Measurements from ENCODE around the gene B4GAT1.

B4GAT1 gene

DNA sequence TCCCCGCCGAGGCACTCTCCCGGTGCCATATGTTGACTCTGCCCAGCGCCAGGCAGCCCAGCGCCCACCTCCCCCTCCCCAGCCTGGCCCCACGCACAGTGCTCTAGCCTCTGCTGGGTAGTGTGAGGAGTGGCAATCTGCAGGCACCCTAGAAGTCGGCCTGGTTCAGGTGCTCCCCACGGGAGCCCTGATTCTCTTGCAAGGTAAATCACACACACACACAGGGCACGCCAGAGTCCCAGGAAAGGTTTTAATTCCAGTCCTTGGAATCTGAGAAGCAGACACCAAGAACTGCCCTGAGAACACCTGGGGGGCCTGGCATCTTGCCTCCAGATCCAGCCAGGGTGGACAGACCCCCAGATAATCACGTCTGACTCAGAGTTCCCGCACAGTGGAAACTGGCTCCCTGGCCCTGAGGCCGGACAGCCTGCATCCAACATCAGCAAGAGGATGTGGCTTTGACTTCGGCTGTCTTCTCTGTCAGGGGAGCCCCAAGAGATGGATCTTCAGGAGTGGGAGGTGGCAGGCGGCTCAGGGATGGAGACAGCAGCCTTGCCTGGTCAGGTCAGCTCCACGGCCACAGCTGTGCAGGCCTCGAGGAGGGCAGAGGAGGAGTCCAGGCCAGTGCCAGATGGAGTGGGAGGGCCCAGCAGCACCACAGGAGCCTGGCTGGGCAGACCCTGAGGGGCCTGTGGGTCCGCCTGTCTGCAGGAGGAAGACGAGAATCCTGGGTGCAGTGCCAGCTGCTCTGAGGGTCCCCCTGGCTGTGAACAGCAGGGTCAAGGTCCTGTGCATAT, 10.1 kb downstream of the B4GAT1 start:
- TF ChIP-seq, protein P1, sequence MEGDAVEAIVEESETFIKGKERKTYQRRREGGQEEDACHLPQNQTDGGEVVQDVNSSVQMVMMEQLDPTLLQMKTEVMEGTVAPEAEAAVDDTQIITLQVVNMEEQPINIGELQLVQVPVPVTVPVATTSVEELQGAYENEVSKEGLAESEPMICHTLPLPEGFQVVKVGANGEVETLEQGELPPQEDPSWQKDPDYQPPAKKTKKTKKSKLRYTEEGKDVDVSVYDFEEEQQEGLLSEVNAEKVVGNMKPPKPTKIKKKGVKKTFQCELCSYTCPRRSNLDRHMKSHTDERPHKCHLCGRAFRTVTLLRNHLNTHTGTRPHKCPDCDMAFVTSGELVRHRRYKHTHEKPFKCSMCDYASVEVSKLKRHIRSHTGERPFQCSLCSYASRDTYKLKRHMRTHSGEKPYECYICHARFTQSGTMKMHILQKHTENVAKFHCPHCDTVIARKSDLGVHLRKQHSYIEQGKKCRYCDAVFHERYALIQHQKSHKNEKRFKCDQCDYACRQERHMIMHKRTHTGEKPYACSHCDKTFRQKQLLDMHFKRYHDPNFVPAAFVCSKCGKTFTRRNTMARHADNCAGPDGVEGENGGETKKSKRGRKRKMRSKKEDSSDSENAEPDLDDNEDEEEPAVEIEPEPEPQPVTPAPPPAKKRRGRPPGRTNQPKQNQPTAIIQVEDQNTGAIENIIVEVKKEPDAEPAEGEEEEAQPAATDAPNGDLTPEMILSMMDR (IDR thresholded peaks at IDR 0.05; ENCODE audit: low read length) = no peak
- TF ChIP-seq EZH2phosphoT487 (IDR thresholded peaks at IDR 0.05; ENCODE audit: low read length) = no peak
- DNase-seq = no peak
- Histone ChIP-seq H3K27me3 (replicated peaks; ENCODE audit: insufficient read depth, low read length) (peaks cover 30% of the 10 kb centered on the region), H4K20me1 (ENCODE audit: insufficient read depth, low read length) (no peaks in the 10 kb centered on the region), H3K79me2 (ENCODE audit: low read length) (no peaks in the 10 kb centered on the region), H3K4me1 (ENCODE audit: low read length) (no peaks in the 10 kb centered on the region), H2AFZ (ENCODE audit: low read length) (no peak overlapping the region), H3K4me2 (ENCODE audit: low read depth, low read length) (no peak overlapping the region), H3K9ac (ENCODE audit: low read length) (no peak overlapping the region), H3K9me2 (replicated peaks; ENCODE audit: insufficient read depth, low read length) (no peaks in the 10 kb centered on the region), H3K9me3 (replicated peaks; ENCODE audit: insufficient read depth, low read length) (no peaks in the 10 kb centered on the region), H3K4me3 (ENCODE audit: low read length) (no peak overlapping the region), H3K36me3 (replicated peaks; ENCODE audit: insufficient read depth, low read length) (no peaks in the 10 kb centered on the region), H3K27ac (ENCODE audit: low read length) (no peak overlapping the region), H3F3A (ENCODE audit: insufficient read depth, low read length) (no peaks in the 10 kb centered on the region)

DNA sequence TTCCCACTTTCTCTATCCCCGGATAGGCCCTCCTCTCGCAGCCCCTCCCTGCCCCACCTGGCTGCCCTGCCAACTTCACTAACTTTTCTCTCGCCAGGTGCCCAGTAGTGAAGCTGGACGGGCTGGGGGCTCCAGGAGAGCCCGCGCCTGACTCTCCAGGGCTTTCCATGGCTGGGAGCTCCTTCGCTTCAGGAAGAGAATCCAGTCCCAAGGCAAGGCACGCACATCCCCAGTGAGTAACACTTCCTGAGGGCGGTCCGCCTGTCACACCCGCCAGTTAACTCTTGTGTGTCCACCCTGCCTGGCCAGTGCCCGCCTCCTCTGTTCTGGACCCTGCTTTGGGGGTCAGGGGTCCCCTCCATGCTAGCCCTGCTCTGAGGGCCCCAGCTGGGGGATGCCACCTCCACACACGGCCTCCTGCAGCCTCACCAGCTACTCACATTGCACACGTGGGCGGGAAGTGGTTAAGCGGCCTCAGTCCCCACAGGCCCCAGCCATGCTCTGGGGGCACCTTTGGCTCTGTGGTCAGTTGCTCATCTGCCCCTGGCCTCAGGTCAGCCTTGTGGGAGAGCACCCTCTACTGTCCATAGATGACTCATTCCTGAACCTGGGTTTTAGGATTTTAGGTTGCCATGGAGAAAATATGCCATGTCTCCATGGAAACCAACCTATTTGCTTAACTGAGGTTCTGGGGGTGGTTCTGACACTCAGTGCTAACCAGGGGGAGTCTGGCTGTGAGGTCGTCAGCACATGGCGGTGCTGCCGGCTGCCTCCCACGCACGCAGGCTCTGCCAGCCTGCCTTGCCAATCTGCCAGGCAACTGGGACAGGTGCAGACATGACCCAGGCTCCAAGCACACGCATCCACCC, 11.0 kb downstream of the B4GAT1 start, which contains the start of gene RIN1:
Gene RIN1 (minus strand): TSS at position 201 of the 869 bp plus-strand sequence. CDS start 32 bp downstream, at position 169.
- H3K27ac ChIP-seq (ENCODE audit: low read length) = no peak within 1 kb of the TSS
- H3K4me2 ChIP-seq (ENCODE audit: low read depth, low read length) = no peak within 1 kb of the TSS
- H2AFZ ChIP-seq (ENCODE audit: low read length) = no peak within 1 kb of the TSS
- H3K27me3 ChIP-seq (replicated peaks; ENCODE audit: insufficient read depth, low read length) = peaks cover 38% of the 10 kb centered on the region
- no peaks in the 10 kb centered on the region for H3K36me3 ChIP-seq (replicated peaks; ENCODE audit: insufficient read depth, low read length)
- H3F3A ChIP-seq (ENCODE audit: insufficient read depth, low read length) = no peaks in the 10 kb centered on the region
- no peak within 1 kb of the TSS for H3K4me3 ChIP-seq (ENCODE audit: low read length)
- DNase-seq = no peak
- no peaks in the 10 kb centered on the region for H3K79me2 ChIP-seq (ENCODE audit: low read length)
- no peaks in the 10 kb centered on the region for H4K20me1 ChIP-seq (ENCODE audit: insufficient read depth, low read length)
- H3K9me2 ChIP-seq (replicated peaks; ENCODE audit: insufficient read depth, low read length) = no peaks in the 10 kb centered on the region
- H3K4me1 ChIP-seq (ENCODE audit: low read length) = no peaks in the 10 kb centered on the region
- TF ChIP-seq, protein P1 (IDR thresholded peaks at IDR 0.05; ENCODE audit: low read length) = peak; percentile 17; the same call in 1 of the 2 replicates
- TF ChIP-seq EZH2phosphoT487 (IDR thresholded peaks at IDR 0.05; ENCODE audit: low read length) (no peak), EZH2 (optimal IDR thresholded peaks at IDR 0.05; ENCODE audit: low read depth, low read length) (no peak)
- H3K9me3 ChIP-seq (replicated peaks; ENCODE audit: insufficient read depth, low read length) = no peaks in the 10 kb centered on the region
- H3K9ac ChIP-seq (ENCODE audit: low read length) = no peak within 1 kb of the TSS

GRCh38 chr11:66335531-66336233, 11.7 kb downstream of the B4GAT1 start:
- Histone ChIP-seq H3K4me3 (ENCODE audit: low read length) (no peak overlapping the region), H3K27ac (ENCODE audit: low read length) (no peak overlapping the region), H4K20me1 (ENCODE audit: insufficient read depth, low read length) (no peaks in the 10 kb centered on the region), H3K9me2 (replicated peaks; ENCODE audit: insufficient read depth, low read length) (no peaks in the 10 kb centered on the region), H3F3A (ENCODE audit: insufficient read depth, low read length) (no peaks in the 10 kb centered on the region), H3K9me3 (replicated peaks; ENCODE audit: insufficient read depth, low read length) (no peaks in the 10 kb centered on the region), H3K9ac (ENCODE audit: low read length) (no peak overlapping the region), H3K4me1 (ENCODE audit: low read length) (no peaks in the 10 kb centered on the region), H3K36me3 (replicated peaks; ENCODE audit: insufficient read depth, low read length) (no peaks in the 10 kb centered on the region), H3K79me2 (ENCODE audit: low read length) (no peaks in the 10 kb centered on the region), H2AFZ (ENCODE audit: low read length) (no peak overlapping the region), H3K27me3 (replicated peaks; ENCODE audit: insufficient read depth, low read length) (peaks cover 46% of the 10 kb centered on the region), H3K4me2 (ENCODE audit: low read depth, low read length) (no peak overlapping the region)
- DNase-seq = no peak
- TF ChIP-seq EZH2 (optimal IDR thresholded peaks at IDR 0.05; ENCODE audit: low read depth, low read length) (no peak), EZH2phosphoT487 (IDR thresholded peaks at IDR 0.05; ENCODE audit: low read length) (no peak)
- TF ChIP-seq, protein P1 (IDR thresholded peaks at IDR 0.05; ENCODE audit: low read length) = no peak

Data from MM.1S (cell line).